Activated T-helper 1 cell treated with anti-CD3 and anti-CD28 coated beads, Interleukin-12 subunit alpha, Interleukin-12 subunit beta, Interleukin-2, Interleukin-4 antibody, amounts not matched to agents 30 ng/mL and 10 ng/mL and 1 ng/mL, durations not matched to agents 14 hours and 24 hours and 36 hours (primary cell): Measurements from ENCODE around the gene RPS10. TPM values are rescaled to one million over a fixed set of nuclear protein-coding genes. Genes with fewer than 3 reads are reported as not detected.

Source experiments
- DNase-seq: peaks from one replicate; pipeline ENCODE4 v3.0.0; 2021; ENCODE audit warnings: low spot score
- H3K27ac Mint-ChIP-seq: one replicate; pipeline ENCODE4 v1.8.0; 2021; ENCODE audit warnings: mild to moderate bottlenecking, mixed read lengths
- H3K27me3 Mint-ChIP-seq: one replicate; pipeline ENCODE4 v1.8.0; 2022; ENCODE audit warnings: mild to moderate bottlenecking, moderate library complexity, mixed read lengths; ENCODE audit not compliant: insufficient read depth
- H3K36me3 Mint-ChIP-seq: one replicate; pipeline ENCODE4 v1.8.0; 2021; ENCODE audit warnings: low read depth, mixed read lengths
- H3K4me1 Mint-ChIP-seq: one replicate; pipeline ENCODE4 v1.8.0; 2021; ENCODE audit warnings: low read depth, mixed read lengths
- H3K4me3 Mint-ChIP-seq: one replicate; pipeline ENCODE4 v1.8.0; 2021; ENCODE audit warnings: mild to moderate bottlenecking, moderate library complexity, mixed read lengths
- H3K9me3 Mint-ChIP-seq: one replicate; pipeline ENCODE4 v1.8.0; 2021; ENCODE audit warnings: mixed read lengths
- intact Hi-C: fragments of 100-400 bp; cut with micrococcal nuclease; formaldehyde crosslinking; loops from one replicate; pipeline ENCODE4 v1.15.1; 2024
- total RNA-seq: library from RNA; stranded (reverse); gene quantifications from 2 replicates; pipeline ENCODE4 v1.2.3, GENCODE V29; 2022

RPS10 gene
- total RNA-seq, 1 donor from 2014 or later = 1,525 TPM

GRCh38 chr6:34462010-34462409, 36.1 kb upstream of the RPS10 start:
- intact Hi-C loops = no loop called here
- H3K36me3 Mint-ChIP-seq = no peaks in the 10 kb centered on the region
- peaks cover 25% of the 10 kb centered on the region for H3K27me3 Mint-ChIP-seq
- H3K4me3 Mint-ChIP-seq = no peak overlapping the region
- no peaks in the 10 kb centered on the region for H3K4me1 Mint-ChIP-seq
- no peak overlapping the region for H3K27ac Mint-ChIP-seq
- H3K9me3 Mint-ChIP-seq = no peaks in the 10 kb centered on the region
- DNase-seq = no peak

GRCh38 chr6:34460796-34461507, 35.1 kb upstream of the RPS10 start:
- H3K4me3 Mint-ChIP-seq = no peak overlapping the region
- DNase-seq = no peak
- H3K27me3 Mint-ChIP-seq = peaks cover 17% of the 10 kb centered on the region
- no peaks in the 10 kb centered on the region for H3K36me3 Mint-ChIP-seq
- H3K4me1 Mint-ChIP-seq = no peaks in the 10 kb centered on the region
- H3K9me3 Mint-ChIP-seq = no peaks in the 10 kb centered on the region
- intact Hi-C loops = loop anchor here (1.0 to 2.0 kb wide), 4 partner anchors 66 to 780 kb away; no protein-coding TSS in a partner anchor
- H3K27ac Mint-ChIP-seq = no peak overlapping the region

- Mint-ChIP-seq H3K9me3 (no peaks in the 10 kb centered on the region), H3K4me3 (no peak overlapping the region), H3K4me1 (no peaks in the 10 kb centered on the region), H3K27ac (no peak overlapping the region), H3K27me3 (peaks cover 13% of the 10 kb centered on the region), H3K36me3 (no peaks in the 10 kb centered on the region)
- intact Hi-C loops = loop anchor here (1.0 to 2.0 kb wide), 4 partner anchors 67 to 781 kb away; no protein-coding TSS in a partner anchor
- peak; percentile 34 for DNase-seq
Measured at GRCh38 chr6:34459899-34460593, 34.2 kb upstream of the RPS10 start.

- intact Hi-C loops = no loop called here
- H3K9me3 Mint-ChIP-seq = no peaks in the 10 kb centered on the region
- no peaks in the 10 kb centered on the region for H3K36me3 Mint-ChIP-seq
- DNase-seq = no peak
- no peak overlapping the region for H3K4me3 Mint-ChIP-seq
- peaks cover 11% of the 10 kb centered on the region for H3K27me3 Mint-ChIP-seq
- H3K4me1 Mint-ChIP-seq = no peaks in the 10 kb centered on the region
- no peak overlapping the region for H3K27ac Mint-ChIP-seq
Measured at GRCh38 chr6:34457742-34458735, 32.2 kb upstream of the RPS10 start.

GRCh38 chr6:34457382-34457741, 31.5 kb upstream of the RPS10 start:
- Mint-ChIP-seq H3K36me3 (no peaks in the 10 kb centered on the region), H3K4me1 (no peaks in the 10 kb centered on the region), H3K27ac (no peak overlapping the region), H3K4me3 (no peak overlapping the region), H3K27me3 (peaks cover 7% of the 10 kb centered on the region), H3K9me3 (no peaks in the 10 kb centered on the region)
- DNase-seq = no peak
- intact Hi-C loops = no loop called here

GRCh38 chr6:34455831-34456230, 30.0 kb upstream of the RPS10 start:
- intact Hi-C loops = no loop called here

GRCh38 chr6:34451192-34451591, 25.3 kb upstream of the RPS10 start:
- intact Hi-C loops = no loop called here
- Mint-ChIP-seq H3K9me3 (no peaks in the 10 kb centered on the region), H3K36me3 (no peaks in the 10 kb centered on the region), H3K4me3 (no peak overlapping the region), H3K27me3 (peaks cover 2% of the 10 kb centered on the region), H3K27ac (no peak overlapping the region), H3K4me1 (no peaks in the 10 kb centered on the region)
- no peak for DNase-seq

More at GRCh38 chr6:34455831-34456230, 30.0 kb upstream of the RPS10 start:
- DNase-seq = no peak
- no peak overlapping the region for H3K27ac Mint-ChIP-seq
- H3K36me3 Mint-ChIP-seq = no peaks in the 10 kb centered on the region
- H3K9me3 Mint-ChIP-seq = no peaks in the 10 kb centered on the region
- no peaks in the 10 kb centered on the region for H3K27me3 Mint-ChIP-seq
- H3K4me1 Mint-ChIP-seq = no peaks in the 10 kb centered on the region
- H3K4me3 Mint-ChIP-seq = no peak overlapping the region

- Mint-ChIP-seq H3K4me3 (no peak overlapping the region), H3K27ac (no peak overlapping the region), H3K27me3 (peaks cover 4% of the 10 kb centered on the region), H3K4me1 (no peaks in the 10 kb centered on the region), H3K9me3 (no peaks in the 10 kb centered on the region), H3K36me3 (no peaks in the 10 kb centered on the region)
- DNase-seq = no peak
- intact Hi-C loops = no loop called here
Measured at GRCh38 chr6:34447910-34448309, 22.0 kb upstream of the RPS10 start.

- intact Hi-C loops = no loop called here
- no peaks in the 10 kb centered on the region for H3K4me1 Mint-ChIP-seq
- no peak for DNase-seq
- no peaks in the 10 kb centered on the region for H3K9me3 Mint-ChIP-seq
- no peak overlapping the region for H3K4me3 Mint-ChIP-seq
- peaks cover 4% of the 10 kb centered on the region for H3K27me3 Mint-ChIP-seq
- no peaks in the 10 kb centered on the region for H3K36me3 Mint-ChIP-seq
- H3K27ac Mint-ChIP-seq = no peak overlapping the region
Measured at GRCh38 chr6:34447386-34447785, 21.5 kb upstream of the RPS10 start.

GRCh38 chr6:34445313-34445860, 19.5 kb upstream of the RPS10 start:
- intact Hi-C loops = no loop called here
- DNase-seq = no peak
- Mint-ChIP-seq H3K4me1 (no peaks in the 10 kb centered on the region), H3K36me3 (no peaks in the 10 kb centered on the region), H3K4me3 (no peak overlapping the region), H3K9me3 (no peaks in the 10 kb centered on the region), H3K27ac (no peak overlapping the region), H3K27me3 (peaks cover 4% of the 10 kb centered on the region)

GRCh38 chr6:34441526-34441925, 15.7 kb upstream of the RPS10 start:
- Mint-ChIP-seq H3K9me3 (peaks cover 5% of the 10 kb centered on the region), H3K36me3 (no peaks in the 10 kb centered on the region), H3K27ac (no peak overlapping the region), H3K27me3 (peaks cover 2% of the 10 kb centered on the region), H3K4me1 (no peaks in the 10 kb centered on the region), H3K4me3 (no peak overlapping the region)
- no peak for DNase-seq
- intact Hi-C loops = no loop called here

- Mint-ChIP-seq H3K36me3 (no peaks in the 10 kb centered on the region), H3K27me3 (no peaks in the 10 kb centered on the region), H3K27ac (no peak overlapping the region), H3K4me3 (no peak overlapping the region), H3K4me1 (no peaks in the 10 kb centered on the region), H3K9me3 (peaks cover 5% of the 10 kb centered on the region)
- intact Hi-C loops = no loop called here
- DNase-seq = no peak
Measured at GRCh38 chr6:34439442-34439841, 13.6 kb upstream of the RPS10 start.
